ENCODE data around the gene YPEL1. TPM values are rescaled to one million over a fixed set of nuclear protein-coding genes. Genes with fewer than 3 reads are reported as not detected.

YPEL1 gene
- polyA plus RNA-seq, 3 donors: 1.0 to 2.3 (median 2.0) TPM

GRCh38 chr22:21736084-21736642, 569 bp upstream of the YPEL1 start:
- H3K36me3 ChIP-seq (replicated peaks in 1 of 2; ENCODE audit: control insufficient read depth in 1 of 2, insufficient read depth in 2 of 2, low read length in 2 of 2): no peaks in the 10 kb centered on the region
- no peak for DNase-seq
- intact Hi-C loops (cut with micrococcal nuclease): loop anchor here in 1 of 2 donors (5.0 kb wide), 1 partner anchor 131 kb away; the partner anchor contains the start of gene MAPK1
- no peaks in the 10 kb centered on the region for H3K79me2 ChIP-seq (ENCODE audit: insufficient read depth, low read length)
- no peak overlapping the region for H3K27ac Mint-ChIP-seq
- no peaks in the 10 kb centered on the region for H3K27me3 ChIP-seq (ENCODE audit: control insufficient read depth in 2 of 2, insufficient read depth in 2 of 2, low read length in 2 of 2)
- no peak for TF ChIP-seq CTCF (IDR thresholded peaks at IDR 0.05)
- H3K27me3 Mint-ChIP-seq (ENCODE audit: low read depth in 3 of 3): peaks cover 2 to 12% (median 6%) of the 10 kb centered on the region in 3 donors
- H3K27ac ChIP-seq (ENCODE audit: low read depth in 1 of 2, low read length in 2 of 2): no peak overlapping the region
- H3K4me1 Mint-ChIP-seq: peaks cover 15% of the 10 kb centered on the region
- H2AFZ ChIP-seq (ENCODE audit: insufficient read depth, low read depth, low read length, poor library complexity, severe bottlenecking): peak overlapping the region; percentile 77
- H3K4me2 ChIP-seq (replicated peaks; ENCODE audit: extremely low read depth, low read length, poor library complexity, severe bottlenecking): peak overlapping the region; percentile 85
- 1% methylated on average over 49 of the region's 65 CpGs for whole genome bisulfite sequencing (ENCODE audit: insufficient coverage)
- H3K9me3 ChIP-seq (replicated peaks in 1 of 2; ENCODE audit: control insufficient read depth in 1 of 2, insufficient read depth in 1 of 2, low read length in 2 of 2): no peaks in the 10 kb centered on the region
- no peaks in the 10 kb centered on the region for H3K9me3 Mint-ChIP-seq
- H3K36me3 Mint-ChIP-seq: no peaks in the 10 kb centered on the region
- peaks cover 13 to 20% of the 10 kb centered on the region in 2 donors for H3K4me1 ChIP-seq (ENCODE audit: control insufficient read depth in 1 of 2, insufficient read depth in 2 of 2, low read length in 2 of 2)
- no peaks in the 10 kb centered on the region for H4K20me1 ChIP-seq (ENCODE audit: insufficient read depth, low read length)
- H3K4me3 Mint-ChIP-seq: peak overlapping the region; percentile 43 to 77
- H3K4me3 ChIP-seq (replicated peaks in 1 of 3; ENCODE audit: low read depth in 2 of 3, low read length in 3 of 3): peak overlapping the region; percentile 14 to 76 (median 49)
- peak overlapping the region; percentile 51 for H3K9ac ChIP-seq (ENCODE audit: insufficient read depth, low read length, poor library complexity, severe bottlenecking)

GRCh38 chr22:21734540-21735199, 924 bp downstream of the YPEL1 start:
- peak overlapping the region; percentile 62 for H3K9ac ChIP-seq (ENCODE audit: insufficient read depth, low read length, poor library complexity, severe bottlenecking)
- H3K4me2 ChIP-seq (replicated peaks; ENCODE audit: extremely low read depth, low read length, poor library complexity, severe bottlenecking): peak overlapping the region; percentile 85
- H3K36me3 Mint-ChIP-seq: peaks cover 0 to 3% of the 10 kb centered on the region in 2 donors
- H3K4me3 Mint-ChIP-seq: peak overlapping the region; percentile 91 to 95
- H3K9me3 Mint-ChIP-seq: no peaks in the 10 kb centered on the region
- peaks cover 2 to 12% (median 6%) of the 10 kb centered on the region in 3 donors for H3K27me3 Mint-ChIP-seq (ENCODE audit: low read depth in 3 of 3)
- peak overlapping the region; percentile 37 to 76 (median 75) for H3K4me3 ChIP-seq (replicated peaks in 1 of 3; ENCODE audit: low read depth in 2 of 3, low read length in 3 of 3)
- H3K27ac Mint-ChIP-seq: peak overlapping the region in 5 of 7 donors; percentile 75 to 89 (median 83)
- no peaks in the 10 kb centered on the region for H3K9me3 ChIP-seq (replicated peaks in 1 of 2; ENCODE audit: control insufficient read depth in 1 of 2, insufficient read depth in 1 of 2, low read length in 2 of 2)
- peak overlapping the region; percentile 84 for H2AFZ ChIP-seq (ENCODE audit: insufficient read depth, low read depth, low read length, poor library complexity, severe bottlenecking)
- intact Hi-C loops (cut with micrococcal nuclease): loop anchor here in 1 of 2 donors (5.0 kb wide), 1 partner anchor 133 kb away; the partner anchor contains the start of gene MAPK1
- no peaks in the 10 kb centered on the region for H3K36me3 ChIP-seq (replicated peaks in 1 of 2; ENCODE audit: control insufficient read depth in 1 of 2, insufficient read depth in 2 of 2, low read length in 2 of 2)
- H4K20me1 ChIP-seq (ENCODE audit: insufficient read depth, low read length): no peaks in the 10 kb centered on the region
- H3K79me2 ChIP-seq (ENCODE audit: insufficient read depth, low read length): no peaks in the 10 kb centered on the region
- H3K27ac ChIP-seq (ENCODE audit: low read depth in 1 of 2, low read length in 2 of 2): no peak overlapping the region
- H3K4me1 ChIP-seq (ENCODE audit: control insufficient read depth in 1 of 2, insufficient read depth in 2 of 2, low read length in 2 of 2): peaks cover 13 to 20% of the 10 kb centered on the region in 2 donors
- H3K27me3 ChIP-seq (ENCODE audit: control insufficient read depth in 2 of 2, insufficient read depth in 2 of 2, low read length in 2 of 2): no peaks in the 10 kb centered on the region
- no peak for TF ChIP-seq CTCF (IDR thresholded peaks at IDR 0.05)
- WGBS (ENCODE audit: insufficient coverage): 23% methylated on average over 4 of the region's 8 CpGs
- peaks cover 15% of the 10 kb centered on the region for H3K4me1 Mint-ChIP-seq
- DNase-seq: peak in 1 of 3 donors; percentile 7

Data from CD14-positive monocyte (primary cell).